Germinal center (tissue), 1 donor: ENCODE results near the gene ANKRD30A.
"Not testable (repeated sequence)": the region's sequence is repeated elsewhere in the genome, so short reads cannot be mapped to it uniquely, and the experiment has no call there.

Experiments
- DNase-seq: peaks from one replicate; pipeline ENCODE4 v3.0.0; 2012; ENCODE audit warnings: mixed read lengths, low spot score

The ANKRD30A gene, protein sequence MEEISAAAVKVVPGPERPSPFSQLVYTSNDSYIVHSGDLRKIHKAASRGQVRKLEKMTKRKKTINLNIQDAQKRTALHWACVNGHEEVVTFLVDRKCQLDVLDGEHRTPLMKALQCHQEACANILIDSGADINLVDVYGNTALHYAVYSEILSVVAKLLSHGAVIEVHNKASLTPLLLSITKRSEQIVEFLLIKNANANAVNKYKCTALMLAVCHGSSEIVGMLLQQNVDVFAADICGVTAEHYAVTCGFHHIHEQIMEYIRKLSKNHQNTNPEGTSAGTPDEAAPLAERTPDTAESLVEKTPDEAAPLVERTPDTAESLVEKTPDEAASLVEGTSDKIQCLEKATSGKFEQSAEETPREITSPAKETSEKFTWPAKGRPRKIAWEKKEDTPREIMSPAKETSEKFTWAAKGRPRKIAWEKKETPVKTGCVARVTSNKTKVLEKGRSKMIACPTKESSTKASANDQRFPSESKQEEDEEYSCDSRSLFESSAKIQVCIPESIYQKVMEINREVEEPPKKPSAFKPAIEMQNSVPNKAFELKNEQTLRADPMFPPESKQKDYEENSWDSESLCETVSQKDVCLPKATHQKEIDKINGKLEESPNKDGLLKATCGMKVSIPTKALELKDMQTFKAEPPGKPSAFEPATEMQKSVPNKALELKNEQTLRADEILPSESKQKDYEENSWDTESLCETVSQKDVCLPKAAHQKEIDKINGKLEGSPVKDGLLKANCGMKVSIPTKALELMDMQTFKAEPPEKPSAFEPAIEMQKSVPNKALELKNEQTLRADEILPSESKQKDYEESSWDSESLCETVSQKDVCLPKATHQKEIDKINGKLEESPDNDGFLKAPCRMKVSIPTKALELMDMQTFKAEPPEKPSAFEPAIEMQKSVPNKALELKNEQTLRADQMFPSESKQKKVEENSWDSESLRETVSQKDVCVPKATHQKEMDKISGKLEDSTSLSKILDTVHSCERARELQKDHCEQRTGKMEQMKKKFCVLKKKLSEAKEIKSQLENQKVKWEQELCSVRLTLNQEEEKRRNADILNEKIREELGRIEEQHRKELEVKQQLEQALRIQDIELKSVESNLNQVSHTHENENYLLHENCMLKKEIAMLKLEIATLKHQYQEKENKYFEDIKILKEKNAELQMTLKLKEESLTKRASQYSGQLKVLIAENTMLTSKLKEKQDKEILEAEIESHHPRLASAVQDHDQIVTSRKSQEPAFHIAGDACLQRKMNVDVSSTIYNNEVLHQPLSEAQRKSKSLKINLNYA (N-terminal part only)

DNA sequence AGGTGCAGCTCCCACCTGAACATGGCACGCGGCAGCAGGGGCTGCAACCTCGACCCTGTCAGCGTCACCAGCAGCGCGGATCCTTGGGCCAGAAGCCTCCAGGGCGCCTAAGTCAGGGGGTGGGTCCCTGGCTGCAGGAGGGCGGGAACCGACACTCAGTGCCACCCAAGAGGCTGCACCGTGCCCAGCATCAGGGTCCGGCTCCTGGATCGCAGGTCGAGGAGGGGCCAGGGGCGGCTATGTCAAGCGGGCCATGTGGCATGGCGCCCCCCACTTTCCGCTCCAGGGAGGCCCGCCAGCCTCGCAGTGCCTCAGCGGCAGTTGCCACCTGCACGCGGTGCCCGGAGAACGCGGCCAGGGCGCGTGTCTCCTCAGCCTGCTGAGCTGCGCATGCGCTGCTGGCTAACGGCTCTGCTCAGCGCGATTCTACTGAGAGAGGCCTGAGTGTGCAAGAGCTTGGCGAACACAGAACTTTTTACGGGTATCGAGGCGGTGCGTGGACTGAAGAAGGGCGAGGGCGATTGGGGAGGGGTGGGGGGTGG, at the start of gene ANKRD30A:
ANKRD30A (plus strand) TSS at position 408 of the 542 bp plus-strand sequence. CDS start 190 bp downstream, outside the sequence.
- DNase-seq, result no peak

- not testable (repeated sequence) for DNase-seq
These were observed 49.3 kb upstream of the ANKRD30A start for GRCh38 chr10:37076083-37076482.

GRCh38 chr10:37095792-37096573, 29.4 kb upstream of the ANKRD30A start:
- DNase-seq, result no peak

DNA sequence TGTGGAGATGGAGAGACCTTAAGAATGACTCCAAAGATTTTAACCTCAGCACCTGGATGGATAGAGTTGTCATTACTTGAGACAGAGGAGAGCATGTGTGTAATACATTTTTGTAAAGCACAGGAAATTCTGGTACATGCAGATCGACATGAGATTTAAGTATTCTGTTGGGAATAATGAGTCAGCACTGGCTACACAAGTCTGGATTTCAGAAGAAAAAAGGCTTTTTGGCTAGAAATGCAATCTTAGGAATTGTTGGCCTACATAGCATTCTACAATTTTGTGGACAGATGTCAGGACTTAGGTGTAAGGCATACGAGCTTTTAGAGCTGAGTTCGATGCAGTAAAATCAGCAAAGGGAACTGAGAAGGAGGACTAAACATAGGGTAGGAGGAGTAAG, 24.1 kb upstream of the ANKRD30A start:
- no peak for DNase-seq

DNA sequence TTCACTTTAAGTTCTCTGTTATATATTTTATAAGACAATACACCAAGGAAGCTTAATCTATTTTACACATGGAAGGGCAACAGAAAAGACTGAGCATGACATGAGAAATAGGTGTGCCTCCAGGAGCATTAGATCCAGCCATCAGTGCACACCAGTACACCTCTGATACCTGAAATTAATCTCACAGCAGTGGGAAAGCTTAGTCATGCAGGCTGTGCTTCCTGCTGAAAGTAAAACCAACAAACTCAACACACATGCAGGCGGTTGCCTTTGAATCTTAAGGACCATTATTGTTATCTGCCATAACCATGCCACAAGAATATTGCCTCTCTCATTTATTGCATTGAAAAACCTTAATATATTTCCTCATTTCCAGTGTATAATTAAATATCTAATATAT, 16.4 kb upstream of the ANKRD30A start:
- no peak for DNase-seq

DNA sequence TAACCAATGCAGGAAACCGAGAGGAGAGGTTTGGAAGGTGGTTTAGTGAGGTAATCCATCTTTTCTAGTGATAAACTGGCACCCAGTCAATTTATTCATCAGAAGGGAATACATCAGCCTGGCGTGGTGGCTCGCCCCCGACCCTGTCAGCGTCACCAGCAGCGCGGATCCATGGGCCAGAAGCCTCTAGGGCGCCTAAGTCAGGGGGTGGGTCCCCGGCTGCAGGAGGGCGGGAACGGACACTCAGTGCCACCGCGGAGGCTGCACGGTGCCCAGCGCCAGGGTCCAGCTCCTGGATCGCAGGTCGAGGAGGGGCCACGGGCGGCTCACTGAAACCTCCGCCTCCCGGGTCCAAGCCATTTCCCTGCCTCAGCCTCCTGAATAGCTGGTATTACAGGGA, 866 bp upstream of the ANKRD30A start:
- no peak for DNase-seq

GRCh38 chr10:37125921-37126320, 523 bp downstream of the ANKRD30A start:
- no peak for DNase-seq

DNA sequence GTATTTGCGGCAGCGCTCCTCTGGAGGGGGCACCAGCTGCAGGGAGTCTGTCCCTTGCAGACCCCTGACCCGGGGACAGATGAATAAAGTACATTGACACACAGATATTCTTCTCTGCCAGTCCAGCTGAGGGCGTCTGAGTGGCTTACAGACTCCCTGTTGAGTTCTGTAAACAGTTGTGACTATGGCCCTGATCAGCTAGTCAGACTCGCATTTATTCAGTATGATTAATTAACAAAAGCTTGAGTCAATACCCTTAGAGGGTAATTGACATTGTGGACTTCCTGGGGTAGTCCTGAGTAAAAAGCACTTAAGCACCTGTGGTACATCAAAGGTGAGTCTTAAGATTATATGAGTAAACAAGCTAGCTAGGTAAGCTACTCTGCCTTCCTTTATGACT, 21.0 kb downstream of the ANKRD30A start:
- no peak for DNase-seq

DNA sequence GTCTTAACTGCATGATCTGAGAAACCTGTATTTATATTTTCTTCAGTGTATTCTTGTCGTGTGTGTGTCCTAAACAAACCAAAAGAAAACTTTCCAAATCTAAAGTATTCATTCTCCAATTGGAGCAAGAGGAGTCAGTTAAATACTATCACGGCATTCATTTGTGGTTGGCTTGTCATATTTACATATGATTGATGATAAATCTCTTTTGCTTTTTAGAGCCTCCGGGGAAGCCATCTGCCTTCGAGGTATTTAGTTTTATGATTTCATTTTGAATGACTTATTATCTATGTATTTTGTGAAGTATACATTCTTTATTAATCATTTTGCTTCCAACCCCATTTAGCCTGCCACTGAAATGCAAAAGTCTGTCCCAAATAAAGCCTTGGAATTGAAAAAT, 37.0 kb downstream of the ANKRD30A start:
- DNase-seq, result not testable (repeated sequence)

GRCh38 chr10:37171945-37172344, 46.5 kb downstream of the ANKRD30A start:
- not testable (repeated sequence) for DNase-seq

- DNase-seq, result not testable (repeated sequence)
These were observed 52.9 kb downstream of the ANKRD30A start for GRCh38 chr10:37178296-37178695.

- DNase-seq, result not testable (repeated sequence)
These were observed 57.3 kb downstream of the ANKRD30A start for GRCh38 chr10:37182719-37183118.

GRCh38 chr10:37206132-37206531, 80.7 kb downstream of the ANKRD30A start:
- no peak for DNase-seq

- no peak for DNase-seq
These were observed 95.5 kb downstream of the ANKRD30A start for GRCh38 chr10:37220866-37221265.

- no peak for DNase-seq
These were observed 96.6 kb downstream of the ANKRD30A start for GRCh38 chr10:37222046-37222445.

DNA sequence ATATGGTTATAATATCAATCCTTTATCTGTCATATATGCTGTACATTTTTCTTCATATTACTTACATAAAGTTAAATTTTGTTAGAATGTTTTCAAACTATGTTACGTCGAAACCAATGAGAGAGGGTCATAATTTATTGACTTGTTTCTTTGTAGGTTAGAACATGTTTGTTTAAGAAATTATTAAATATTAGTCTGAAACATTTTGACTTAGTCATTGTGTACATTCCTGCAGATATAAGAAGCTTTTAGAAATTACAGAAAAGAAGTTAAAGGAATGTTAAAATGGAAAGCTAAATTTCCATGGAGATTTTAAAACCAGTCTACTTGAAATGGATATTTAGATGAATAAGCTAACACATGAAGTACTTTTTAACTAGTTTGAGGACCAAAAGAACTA, 99.8 kb downstream of the ANKRD30A start:
- no peak for DNase-seq

- no peak for DNase-seq
These were observed 101.1 kb downstream of the ANKRD30A start for GRCh38 chr10:37226524-37226923.

- DNase-seq, result no peak
These were observed 109.3 kb downstream of the ANKRD30A start for GRCh38 chr10:37234692-37235091.

DNA sequence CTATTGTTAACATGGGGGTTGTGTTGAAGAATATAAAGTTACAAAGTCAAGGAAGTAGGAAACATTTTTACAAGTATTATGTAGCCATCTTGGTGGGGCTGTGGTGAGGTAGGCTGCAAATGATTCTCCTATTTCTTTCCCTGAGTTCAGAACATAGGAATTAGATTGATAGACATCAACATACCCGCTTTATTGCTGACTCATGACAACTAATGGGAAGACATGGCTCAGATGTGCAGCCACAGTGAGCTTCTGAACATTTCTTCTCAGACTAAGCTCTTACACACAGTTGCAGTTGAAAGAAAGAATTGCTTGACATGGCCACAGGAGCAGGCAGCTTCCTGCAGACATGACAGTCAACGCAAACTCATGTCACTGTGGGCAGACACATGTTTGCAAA, 110.7 kb downstream of the ANKRD30A start:
- no peak for DNase-seq

DNA sequence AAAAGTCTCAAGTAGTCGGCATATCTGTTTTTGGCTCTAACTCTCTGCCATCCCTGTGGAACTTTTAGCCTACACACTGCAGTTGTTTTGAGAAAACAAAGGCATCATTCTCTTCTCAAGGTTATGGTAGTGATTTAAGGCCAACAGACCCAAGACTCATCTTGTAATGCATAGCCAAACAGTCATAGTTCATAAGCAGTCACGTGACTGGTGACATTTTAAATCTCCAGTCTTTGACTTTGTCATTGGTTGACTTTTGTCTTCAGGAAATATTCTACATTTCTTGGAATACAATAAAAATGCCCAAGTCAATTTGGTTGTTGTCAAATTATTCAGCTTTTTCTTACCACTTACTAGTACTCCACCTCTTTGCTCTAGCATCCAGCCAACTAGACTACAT, 114.8 kb downstream of the ANKRD30A start:
- no peak for DNase-seq

DNA sequence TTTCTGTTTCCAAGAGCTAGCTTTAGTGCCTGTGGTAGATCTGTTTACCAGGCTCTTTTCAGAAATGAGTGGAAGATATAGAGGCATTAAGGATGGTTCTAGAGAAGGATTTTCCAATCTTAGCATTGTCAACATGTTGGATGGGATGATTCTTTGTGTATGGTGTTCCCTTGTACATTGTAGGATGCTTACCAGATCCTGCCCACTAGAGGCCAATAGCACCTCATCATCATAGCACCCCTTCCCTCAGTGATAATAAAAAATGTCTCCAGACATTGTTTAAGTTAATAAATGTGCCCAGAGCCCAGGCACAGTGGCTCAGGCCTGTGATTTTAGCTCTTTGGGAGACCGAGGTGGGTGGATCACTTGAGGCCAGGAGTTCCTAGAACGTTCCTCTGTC, 121.2 kb downstream of the ANKRD30A start:
- DNase-seq, result no peak
